Stimulated activated CD8-positive, alpha-beta memory T cell treated with anti-CD3 and anti-CD28 coated beads, Interleukin-4, amount 100 ng/mL, for 48 hours (primary cell): Measurements from ENCODE around the gene APLP2.
"Not testable (repeated sequence)": the region's sequence is repeated elsewhere in the genome, so short reads cannot be mapped to it uniquely, and the experiment has no call there.

Source experiments
- DNase-seq: peaks from one replicate; pipeline ENCODE4 v3.0.0-alpha.2; 2020

APLP2 gene

DNA sequence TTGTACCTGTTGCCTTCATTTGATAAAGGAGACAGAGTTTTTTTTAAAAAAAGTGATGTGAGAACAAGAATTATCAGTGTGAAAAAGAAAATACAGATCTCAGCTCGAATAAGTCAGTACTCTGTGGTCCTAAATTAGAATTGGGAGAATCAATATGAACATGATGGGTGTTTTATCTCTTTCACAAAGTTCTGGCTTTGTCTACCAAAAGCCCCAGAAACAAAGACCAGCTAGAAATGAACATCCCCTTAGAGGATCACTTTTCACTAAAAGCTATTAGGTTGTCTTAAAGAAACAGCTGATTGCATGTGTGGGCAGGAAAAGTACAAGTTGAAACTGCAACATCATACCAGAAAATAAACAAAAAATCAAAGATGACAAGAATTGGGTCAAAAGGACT lies 81.5 kb downstream of the APLP2 start:
- DNase-seq, result no peak

DNA sequence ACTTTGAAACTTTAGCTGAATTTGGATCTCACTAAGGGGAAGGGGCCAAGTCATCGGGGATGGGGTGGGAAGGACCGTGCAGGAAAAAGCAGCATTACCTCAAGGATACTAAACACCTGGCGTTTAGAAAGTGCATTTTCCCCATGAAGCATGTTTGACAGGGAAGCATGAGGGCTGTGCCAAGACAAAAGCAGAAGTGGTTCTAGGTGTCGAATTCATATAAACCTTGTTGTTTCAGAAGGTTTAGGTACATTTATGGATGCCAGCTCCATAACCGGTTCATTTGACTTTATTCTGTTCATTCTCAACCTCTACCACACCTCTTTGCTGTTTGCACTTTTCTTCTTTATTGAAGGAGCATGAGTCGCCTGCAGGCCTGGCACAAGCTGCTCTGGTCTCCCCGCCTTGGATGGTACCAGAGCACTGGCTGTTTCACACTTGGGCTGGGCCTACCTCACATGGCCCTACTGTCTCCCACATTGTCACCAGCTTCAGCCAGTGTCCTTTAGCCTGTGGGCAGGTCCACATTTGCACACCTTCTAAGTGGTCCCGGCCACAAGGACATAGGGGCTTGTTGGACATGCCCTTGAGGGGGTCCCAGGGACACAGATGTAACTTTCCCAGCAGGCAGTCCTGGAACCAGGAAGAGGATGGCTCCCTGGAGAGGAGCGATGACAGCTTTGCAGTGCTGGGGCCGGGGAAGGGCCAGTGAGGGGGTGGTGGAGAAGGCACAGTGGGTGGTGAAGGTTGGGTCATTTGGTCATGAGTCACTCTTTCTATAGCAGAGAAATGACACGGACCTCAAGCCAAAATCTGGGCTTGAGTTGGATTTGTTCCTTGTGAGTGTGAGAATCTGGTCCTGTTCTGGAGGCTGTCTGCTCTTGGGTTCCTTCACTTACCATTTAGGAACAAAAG lies 86.7 kb downstream of the APLP2 start:
- DNase-seq, result no peak

DNA sequence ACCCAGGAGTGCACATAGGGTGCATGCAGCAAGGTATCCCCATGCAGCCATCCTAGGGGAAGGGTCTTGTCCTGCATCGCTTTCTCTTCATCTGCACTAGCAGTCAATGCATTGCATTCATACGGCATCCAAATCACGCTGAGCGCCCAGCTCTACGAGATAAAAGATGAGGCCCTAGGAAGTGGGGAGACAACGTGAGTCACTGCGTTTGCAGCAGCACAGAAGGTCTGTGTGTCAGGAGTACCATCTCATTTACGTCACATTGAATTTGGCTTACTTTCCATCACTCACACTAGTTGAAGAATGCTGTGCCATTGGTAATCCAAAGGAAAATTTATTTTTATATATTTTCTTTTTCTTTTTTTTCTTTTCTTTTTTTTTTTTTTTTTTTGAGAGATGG lies 87.4 kb downstream of the APLP2 start:
- DNase-seq, result no peak

DNA sequence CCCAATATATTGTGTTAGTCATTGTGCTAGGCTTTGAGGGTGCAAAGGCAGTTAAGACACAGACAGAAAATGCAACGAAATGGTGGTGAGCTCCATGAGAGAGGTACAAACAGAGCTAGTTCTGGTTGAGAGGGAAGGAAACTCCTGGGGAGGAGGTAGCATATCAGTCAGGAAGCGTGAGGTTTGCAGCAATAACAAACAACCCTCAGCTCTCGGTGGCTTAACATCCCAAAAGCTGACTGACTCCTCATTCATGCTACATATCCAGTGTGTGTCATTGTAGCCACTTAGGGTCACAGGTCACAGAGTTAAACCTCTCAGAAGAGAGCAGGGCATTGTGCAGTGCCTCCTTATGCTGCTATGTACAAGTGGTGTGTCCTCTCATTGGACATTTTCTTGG lies 88.1 kb downstream of the APLP2 start:
- no peak for DNase-seq

DNA sequence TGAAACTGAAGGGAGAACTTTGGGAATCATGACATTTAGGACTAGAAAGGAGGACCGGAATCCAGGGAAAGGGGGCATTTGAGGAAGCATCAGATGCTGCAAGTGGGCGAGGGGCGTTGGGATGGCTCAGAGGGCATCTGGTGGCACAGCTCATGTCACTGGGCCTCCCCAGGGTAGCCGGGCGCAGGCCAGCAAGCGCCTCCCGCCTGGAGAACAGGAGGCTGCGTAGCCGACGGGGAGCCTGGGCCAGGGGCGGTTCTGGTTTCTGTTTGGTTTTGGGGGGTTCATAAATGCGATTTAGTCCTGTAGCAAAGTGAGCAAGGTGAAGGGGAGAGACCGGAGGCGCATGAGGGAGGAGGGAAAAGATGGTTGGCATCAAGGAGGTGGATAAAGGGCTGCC lies 89.4 kb downstream of the APLP2 start:
- DNase-seq, result no peak

DNA sequence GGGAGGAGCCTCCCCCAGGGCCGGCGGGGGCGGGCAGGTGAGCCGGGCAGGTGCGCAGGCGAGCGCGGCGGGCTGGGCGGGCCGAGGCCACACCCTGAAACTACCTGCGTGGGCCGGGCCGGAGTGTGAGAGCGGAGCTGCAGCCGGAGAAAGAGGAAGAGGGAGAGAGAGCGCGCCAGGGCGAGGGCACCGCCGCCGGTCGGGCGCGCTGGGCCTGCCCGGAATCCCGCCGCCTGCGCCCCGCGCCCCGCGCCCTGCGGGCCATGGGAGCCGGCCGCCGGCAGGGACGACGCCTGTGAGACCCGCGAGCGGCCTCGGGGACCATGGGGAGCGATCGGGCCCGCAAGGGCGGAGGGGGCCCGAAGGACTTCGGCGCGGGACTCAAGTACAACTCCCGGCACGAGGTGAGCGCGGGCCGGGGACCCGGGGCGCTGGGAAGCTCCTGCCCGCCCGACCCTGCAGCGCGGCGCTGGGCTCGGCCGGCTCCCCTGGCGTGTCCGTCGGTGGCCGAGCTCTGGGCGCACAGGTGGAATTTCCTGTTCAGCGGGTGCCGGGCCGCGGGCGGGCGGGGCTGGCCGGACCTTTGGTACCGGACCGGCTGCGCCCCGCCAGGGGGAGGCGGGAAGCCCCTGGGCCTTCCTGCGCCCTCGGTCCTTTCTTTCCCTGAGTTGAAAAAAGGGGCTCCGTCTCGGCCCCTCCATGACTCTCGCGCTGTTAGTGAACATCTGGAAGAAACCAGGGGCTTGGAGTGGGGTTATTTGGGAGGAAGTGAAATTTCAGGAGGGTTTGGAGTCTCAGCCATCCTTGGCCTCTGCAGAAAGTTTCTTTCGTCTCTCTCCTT lies 90.2 kb downstream of the APLP2 start, which contains the start of gene ST14:
Gene ST14, plus strand, starts transcription at position 126 of the 841 bp plus-strand sequence. Its CDS starts 198 bp downstream, at position 324.
- no peak for DNase-seq

DNA sequence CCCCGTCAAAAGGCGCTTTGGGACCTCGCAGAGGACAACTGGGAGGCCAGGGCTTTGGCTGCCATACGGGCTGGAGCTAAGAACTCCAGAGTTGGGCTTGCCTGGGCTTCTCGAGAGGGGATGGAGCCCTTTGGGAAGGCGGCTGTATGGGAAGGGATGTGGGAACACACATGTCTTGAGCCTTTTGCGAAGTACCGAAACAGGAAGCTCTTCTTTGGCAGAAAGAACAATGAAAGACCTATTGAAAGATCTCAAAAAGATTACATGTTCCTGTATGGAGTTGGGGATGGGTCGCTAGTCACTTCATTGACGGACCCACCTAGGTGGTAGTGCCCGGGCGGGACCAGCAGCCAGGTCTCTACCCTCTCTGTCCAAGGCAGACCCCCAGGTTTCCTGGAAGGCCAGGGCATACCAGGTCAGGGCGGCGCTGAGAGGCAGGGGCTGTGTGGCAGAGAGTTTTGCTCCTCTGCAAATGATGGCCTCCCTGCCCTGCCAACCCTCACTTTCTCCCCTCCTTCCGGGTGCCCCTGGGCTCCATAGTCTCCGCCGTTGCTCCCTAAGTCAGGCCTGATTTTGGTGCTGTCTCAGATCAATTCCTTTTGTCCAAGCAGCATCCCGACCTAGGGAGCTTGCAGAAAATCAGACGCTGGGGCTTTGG lies 90.9 kb downstream of the APLP2 start:
- DNase-seq, result no peak

DNA sequence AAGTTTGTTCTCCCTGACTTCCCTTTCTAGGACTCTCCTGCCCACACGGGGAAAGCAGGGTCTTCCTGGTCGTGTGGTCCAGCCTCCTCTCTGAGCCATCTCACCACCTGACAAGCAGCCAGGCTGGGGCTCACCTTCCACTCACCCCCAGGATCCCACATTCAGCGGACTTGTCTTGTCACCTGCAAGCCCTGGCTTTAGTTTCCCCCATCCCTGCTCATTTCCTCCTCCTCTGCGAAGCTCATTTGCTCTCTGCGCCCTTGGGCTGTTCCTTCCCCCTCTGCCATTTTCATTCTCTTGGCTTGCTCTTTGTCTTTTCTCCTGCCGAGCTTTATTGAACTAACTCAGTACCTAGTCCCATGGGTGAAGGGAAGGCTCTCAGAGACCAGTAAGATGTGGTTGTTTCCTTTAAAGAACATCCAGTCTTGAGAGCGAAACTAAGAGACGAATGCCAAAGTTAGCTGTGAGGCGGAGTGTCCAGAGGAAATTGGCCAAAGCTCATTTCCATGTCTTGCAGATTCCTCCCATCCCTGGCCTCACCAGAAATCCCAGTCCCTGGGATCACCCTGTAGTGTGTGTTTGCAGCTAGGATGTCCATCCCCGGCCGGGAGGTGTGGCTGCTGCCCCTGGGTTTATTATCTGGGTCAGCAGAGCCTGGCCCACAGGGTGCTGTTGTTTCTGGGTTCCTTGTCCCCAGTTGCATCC lies 91.9 kb downstream of the APLP2 start:
- no peak for DNase-seq

DNA sequence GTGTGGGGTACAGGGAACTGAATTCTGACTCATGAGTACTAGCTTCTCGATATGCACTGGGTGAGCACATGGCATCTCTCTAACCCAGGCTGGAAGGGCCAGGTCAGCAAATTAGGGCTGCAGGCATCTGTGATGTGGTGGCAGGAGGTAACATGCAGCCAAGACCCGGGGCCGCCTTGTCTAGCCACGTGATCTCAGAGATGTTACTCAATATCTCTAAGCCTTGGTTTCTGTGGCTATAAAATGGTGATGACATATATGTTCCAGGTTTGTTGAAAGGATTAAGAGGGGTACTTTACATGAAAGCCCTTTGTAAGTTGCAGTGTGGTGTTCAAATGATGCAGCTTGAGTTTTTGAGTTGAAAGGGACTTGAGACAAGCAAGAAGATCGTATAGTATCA lies 93.0 kb downstream of the APLP2 start:
- peak; percentile 42 for DNase-seq

DNA sequence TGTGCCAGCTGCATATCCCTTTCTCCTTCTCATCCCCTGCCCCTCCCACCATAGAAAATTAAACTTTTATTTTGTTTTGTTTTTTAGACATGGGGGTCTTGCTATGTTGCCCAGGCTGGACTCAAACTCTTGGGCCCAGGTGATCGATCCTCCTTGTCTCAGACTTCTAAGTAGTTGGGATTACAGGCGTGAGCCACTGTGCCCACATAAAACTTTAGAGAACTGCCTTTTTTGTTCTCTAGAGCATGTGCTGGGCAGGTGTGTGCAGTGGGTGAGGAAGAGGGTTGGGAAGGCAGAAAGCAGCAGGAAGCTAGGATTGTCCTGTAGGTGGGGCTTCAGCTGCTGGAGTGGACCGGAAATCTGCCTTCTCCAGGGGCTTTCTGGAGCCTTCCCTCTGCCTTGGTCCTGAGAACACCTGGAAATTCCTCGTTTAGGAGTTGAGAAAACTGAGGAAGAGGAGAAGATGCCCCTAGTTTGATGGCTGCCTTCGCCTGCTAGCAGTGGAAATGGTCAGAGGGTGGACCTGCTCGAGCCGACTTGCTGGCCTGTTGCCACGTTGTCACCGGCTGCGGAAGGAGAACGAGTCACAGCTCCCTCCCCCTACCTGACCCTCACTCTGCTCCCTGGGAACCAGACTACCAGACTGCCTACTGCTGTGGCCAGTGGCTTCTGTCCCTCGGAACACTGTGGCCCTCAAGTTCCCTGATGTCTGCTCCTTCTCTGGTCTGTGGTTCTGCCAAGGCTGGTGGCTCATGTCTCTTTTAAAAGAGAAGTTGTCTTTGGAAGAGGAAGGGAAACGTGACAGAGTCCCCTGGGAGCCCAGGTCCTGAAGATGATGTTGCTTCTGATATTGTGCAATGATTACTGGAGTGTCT lies 93.9 kb downstream of the APLP2 start:
- no peak for DNase-seq

DNA sequence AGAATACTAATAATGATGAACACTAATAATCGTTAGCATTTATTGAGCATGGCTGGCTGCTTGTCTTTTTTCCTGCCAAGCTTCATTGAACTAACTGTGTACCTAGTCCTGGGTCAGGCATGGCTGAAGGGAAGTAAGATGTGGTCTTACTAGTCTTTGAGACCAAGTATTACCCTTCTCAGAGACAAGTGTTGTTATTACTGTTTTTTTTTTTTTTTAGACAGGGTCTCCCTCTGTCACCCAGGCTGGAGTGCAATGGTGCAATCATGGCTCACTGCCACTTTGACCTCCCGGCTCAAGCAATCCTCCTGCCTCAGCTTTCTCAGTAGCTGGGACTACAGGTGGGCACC lies 94.5 kb downstream of the APLP2 start:
- DNase-seq, result no peak

DNA sequence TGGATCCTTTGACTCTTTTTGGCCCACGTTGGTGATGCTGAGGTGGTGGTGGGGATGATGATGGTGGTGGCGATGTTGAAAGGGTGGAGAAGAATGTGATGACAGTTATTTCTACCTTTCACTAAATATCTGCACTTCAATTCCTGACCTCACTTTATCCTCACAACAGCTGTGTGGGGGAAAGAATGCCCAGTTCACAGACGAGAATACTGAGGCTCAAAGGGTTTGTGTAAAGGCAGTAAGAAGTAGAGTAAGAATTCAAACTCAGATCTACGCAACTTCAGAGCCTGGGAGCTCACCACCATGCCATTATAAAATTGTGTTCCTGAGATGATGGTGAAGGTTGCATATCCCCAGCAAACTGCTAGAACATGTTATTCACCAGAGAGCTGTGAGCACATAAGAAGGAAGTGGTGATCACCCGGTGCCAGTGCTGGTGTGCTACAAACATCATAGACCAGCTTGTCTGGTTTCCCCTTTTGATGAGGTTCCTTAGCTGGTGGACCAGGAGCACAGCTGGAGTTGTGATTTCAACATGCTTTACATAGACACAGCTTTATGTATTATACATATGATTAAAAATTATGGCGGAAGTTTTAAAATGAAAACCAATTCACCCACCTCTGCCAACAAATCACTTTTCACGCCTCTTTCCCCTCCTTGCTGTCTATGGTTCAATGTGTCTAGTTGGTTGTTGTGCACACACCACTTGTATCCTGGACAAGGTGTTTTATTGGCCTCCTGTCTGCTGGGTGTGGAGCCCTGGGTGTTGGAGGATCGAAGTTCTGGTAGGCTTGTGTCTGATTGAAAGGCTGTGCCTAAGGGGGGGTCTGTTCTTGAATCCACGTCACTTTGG lies 96.1 kb downstream of the APLP2 start:
- no peak for DNase-seq

DNA sequence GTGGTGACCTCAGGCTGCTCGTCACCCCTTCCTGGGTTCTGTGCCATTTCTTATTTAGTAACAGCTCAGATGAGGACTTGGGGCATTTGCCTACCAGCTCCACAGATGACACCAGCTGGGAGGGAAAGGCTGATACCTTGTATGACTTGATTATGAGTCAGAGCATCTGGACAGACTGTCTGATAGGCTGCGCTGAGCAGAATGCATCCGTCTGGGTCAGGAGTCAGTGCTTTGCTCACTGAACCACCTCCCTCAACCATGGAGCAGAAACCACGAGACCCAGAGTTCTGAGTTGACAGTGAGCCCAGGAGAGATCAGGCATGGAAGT lies 96.7 kb downstream of the APLP2 start:
- no peak for DNase-seq

DNA sequence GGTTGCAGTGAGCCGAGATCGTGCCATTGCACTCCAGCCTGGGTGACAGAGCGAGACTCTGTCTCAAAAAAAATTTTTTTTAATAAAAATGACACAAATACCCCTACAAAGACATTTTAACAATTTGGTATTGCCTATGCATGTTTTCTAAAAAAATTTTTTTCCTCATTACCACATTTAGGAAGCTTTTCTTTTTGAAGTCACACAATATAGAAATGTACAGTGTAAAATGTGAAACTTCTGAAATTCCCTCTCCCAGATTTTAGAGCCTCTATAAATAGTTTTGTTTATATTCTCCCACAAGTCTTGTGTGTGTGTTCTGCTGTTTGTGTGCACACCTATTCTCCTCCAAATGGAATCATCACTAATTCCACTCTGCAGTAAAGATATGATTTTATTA lies 97.5 kb downstream of the APLP2 start:
- DNase-seq, result no peak

DNA sequence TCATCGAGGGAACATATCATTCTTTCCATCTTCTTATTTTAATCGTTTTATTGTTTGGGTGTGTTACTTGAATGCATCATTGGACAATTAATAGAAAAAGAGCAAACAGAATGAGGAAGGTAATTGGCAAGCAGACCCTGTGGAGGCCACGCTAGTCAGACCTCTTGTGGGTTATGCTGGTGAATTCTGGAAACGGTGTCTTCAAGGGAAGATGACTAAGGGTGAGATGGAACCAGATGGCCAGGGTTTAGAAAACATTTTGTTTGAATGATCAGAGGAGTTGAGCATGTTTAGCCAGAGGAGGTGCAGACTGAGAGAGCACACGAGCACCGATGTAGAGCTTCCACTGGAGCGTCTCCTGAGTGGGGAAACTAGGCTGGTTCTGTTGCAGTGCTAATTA lies 98.4 kb downstream of the APLP2 start:
- DNase-seq, result no peak

DNA sequence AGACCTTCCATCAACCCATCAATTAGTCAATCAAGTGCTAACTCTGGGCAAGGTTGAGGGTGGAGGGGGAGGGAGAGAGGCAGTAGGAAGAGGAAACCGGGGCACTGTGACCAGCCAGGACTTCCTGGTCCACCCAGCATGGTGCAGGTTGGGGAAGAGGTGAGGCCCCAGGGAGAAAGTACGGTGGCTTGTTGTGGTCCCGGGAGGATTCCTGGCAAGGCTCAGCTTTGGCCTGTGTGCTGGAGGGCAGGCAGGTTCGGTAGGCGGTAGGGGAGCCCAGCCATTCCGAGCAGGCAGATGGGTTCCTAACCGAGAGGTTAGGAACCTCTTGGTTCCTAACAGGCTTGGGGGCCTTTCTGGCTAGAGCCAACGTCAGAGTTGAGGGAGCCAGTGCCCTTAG lies 100.7 kb downstream of the APLP2 start:
- no peak for DNase-seq

DNA sequence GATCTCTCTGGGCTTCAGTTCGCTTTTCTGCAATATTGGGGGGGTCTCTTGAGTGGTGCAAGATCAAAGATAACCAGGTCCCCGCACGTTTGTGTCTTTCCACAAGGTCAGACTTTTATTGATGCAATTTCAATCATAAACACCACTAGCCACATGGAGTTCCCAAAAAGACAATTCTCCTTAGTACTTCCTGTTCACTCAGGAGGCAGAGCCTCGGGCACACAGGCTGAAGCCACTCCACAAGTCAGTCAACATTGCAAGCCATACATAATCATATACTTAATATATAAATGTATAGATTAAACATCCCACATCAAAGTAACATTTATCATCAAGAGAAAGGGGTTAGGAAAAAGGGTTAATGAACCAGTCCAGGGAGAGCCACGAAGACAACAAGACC lies 101.8 kb downstream of the APLP2 start:
- no peak for DNase-seq

DNA sequence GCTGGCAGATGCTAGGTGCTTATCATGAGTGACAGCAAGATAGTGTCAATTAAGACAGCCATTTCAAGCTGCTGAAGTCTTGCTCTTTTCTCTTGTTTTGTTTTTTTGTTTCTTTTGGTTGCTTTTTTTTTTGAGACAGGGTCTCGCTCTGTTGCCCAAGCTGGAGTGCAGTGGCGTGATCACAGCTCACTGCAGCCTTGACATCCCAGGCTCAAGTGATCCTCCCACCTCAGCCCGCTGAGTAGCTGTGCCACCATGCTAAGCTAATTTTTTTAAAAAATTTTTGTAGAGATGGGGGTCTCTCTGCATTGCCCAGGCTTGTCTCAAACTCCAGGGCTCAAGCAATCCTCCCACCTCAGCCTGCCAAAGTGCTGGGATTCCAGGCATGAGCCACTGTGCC lies 102.3 kb downstream of the APLP2 start:
- not testable (repeated sequence) for DNase-seq

DNA sequence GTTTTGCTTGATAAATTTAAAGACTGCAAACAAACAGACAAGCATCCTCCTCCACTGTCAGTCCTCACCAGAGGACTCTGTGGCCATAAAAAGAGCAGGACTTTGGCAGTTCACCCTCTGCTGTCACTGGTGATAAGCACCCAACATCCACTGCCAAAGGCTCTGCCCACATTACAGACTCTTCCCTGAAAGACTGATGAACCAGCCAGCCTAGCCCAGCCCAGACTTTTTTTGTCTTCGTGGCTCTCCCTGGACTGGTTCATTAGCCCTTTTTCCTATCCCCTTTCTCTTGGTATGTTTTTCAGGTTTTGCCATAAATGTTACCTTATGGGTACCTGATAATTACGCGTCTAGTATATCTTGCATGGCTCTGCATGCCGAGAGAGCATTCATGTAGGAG lies 104.9 kb downstream of the APLP2 start:
- no peak for DNase-seq

DNA sequence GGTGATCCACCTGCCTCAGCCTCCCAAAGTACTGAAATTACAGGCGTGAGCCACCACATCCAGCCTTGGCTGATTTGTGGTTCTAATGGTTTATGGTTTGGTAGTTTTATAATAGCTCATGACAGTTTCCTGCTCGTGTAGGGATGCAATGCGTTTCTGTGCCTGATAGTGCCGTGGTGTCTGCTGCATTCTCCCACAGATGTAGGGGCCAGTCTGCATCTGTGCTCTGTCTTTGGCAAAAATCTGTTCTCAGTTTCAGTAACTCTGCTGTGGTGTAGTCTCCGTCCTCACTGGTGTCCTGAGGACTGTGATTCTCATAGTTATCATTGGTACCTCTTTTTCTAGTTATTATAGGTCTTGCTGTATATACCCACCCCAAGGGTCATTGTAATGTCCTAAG lies 106.2 kb downstream of the APLP2 start:
- no peak for DNase-seq

DNA sequence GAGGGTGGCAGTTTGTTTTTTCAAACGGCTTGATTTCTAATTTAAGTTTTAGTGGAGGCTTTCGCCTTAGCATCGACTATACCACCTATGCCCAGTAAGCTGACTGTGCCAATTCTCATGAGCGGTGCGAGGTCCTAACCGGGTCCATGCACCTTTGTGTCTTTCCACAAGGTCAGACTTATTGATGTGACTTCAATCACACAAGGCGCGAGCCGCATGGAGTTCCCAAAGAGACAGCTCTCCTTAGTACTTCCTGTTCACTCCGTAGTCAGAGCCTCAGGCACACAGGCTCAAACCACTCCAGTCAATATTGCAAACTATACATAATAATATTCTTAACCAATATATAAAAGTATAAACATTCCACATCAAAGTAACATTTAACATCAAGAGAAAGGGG lies 108.1 kb downstream of the APLP2 start:
- no peak for DNase-seq
